ENCODE results near the gene SUSD6.
"Not testable (repeated sequence)": the region's sequence is repeated elsewhere in the genome, so short reads cannot be mapped to it uniquely, and the experiment has no call there.

The SUSD6 gene

GRCh38 chr14:69719501-69719951, 108.1 kb downstream of the SUSD6 start:
- peak; percentile 50 for DNase-seq

GRCh38 chr14:69720912-69721311, 109.5 kb downstream of the SUSD6 start:
- no peak for DNase-seq

GRCh38 chr14:69726761-69727511, 115.5 kb downstream of the SUSD6 start:
- DNase-seq = peak; percentile 76

DNA sequence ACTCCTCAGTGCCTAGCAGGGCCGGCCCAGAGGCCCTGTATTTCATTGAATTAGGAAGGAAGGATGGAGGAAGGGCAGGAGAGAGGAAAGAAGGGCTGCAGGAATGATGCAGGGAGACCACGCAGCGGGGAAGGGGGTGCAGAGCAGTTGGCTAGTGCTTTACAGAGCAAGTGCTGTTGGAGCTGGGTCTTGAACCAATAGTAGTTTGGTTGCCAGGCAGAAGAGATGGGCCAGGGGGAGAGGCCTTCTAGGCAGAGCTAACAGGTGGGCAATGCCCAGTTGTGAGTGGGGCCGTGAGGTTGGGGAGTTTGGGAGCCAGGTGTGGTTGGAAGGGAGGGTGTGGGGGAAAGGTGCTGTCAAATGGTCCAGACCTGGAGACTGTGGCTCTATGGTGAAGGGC, 116.5 kb downstream of the SUSD6 start:
- DNase-seq = no peak

DNA sequence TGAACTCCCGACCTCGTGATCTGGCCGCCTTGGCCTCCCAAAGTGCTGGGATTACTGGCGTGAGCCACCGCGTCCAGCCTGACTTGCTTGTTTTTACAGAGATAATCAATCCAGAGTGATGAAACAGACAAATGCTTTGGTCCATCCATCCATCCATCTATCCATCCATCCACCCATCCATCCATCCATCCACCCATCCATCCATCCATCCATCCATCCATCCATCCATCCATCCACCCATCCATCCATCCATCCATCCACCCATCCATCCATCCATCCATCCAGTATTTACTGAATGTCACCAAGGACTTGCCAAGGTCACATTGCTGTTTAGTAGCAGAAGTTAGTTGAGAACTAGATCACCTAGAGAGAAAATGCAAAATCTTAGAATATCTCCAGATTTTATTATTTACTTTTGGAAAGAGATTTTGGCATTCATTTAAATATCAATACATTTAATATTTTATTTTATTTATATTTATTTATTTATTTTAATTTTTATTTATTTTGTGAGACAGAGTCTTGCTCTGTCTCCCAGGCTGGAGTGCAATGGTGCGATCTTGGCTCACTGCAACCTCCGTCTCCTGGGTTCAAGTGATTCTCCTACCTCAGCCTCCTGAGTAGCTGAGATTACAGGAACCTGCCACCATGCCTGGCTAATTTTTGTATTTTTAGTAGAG, 120.7 kb downstream of the SUSD6 start:
- DNase-seq = not testable (repeated sequence)

GRCh38 chr14:69736405-69736804, 125.0 kb downstream of the SUSD6 start:
- DNase-seq = not testable (repeated sequence)

GRCh38 chr14:69741055-69741454, 129.7 kb downstream of the SUSD6 start:
- no peak for DNase-seq

DNA sequence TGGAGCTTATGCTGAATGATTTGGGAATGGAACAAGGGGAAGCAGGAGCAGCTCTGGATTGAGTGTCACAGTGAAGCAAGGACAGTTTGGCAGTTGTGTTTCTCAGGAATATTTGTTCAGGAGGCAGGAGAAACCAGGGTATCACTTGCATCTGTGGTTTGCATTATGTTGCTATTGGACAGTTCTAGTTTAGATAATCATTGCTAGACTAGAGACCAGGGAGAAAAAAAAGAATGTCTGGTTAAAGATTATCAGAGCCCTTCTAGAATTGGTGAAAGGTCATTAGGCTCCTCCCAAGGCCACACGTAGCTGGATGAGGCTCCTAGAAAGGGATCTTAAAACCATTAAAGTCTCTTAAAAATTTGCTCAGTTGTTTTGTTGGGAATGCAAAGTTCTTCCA, 138.6 kb downstream of the SUSD6 start:
- DNase-seq = no peak

GRCh38 chr14:69750495-69750894, 139.1 kb downstream of the SUSD6 start:
- DNase-seq = no peak

GRCh38 chr14:69752773-69753172, 141.4 kb downstream of the SUSD6 start:
- no peak for DNase-seq

DNA sequence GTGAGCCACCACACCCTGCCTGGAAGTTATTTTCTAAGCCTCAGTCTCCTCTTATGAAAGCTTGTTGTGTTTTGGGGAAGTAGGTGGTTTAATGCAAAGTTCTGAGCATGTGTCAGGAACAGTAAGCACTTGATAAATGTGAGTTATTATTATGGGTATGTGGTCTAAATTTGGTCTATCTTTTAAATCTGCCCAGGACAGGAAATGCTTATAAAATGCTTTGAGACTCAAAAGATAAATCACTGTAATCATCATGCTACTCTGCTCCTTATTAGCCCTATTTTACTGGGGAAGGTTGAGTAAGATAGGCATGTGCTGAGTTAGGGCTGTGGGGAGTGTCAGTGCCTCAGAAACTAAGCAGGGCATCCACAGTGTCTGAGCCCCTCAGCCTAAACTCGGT, 142.5 kb downstream of the SUSD6 start:
- DNase-seq = no peak

DNA sequence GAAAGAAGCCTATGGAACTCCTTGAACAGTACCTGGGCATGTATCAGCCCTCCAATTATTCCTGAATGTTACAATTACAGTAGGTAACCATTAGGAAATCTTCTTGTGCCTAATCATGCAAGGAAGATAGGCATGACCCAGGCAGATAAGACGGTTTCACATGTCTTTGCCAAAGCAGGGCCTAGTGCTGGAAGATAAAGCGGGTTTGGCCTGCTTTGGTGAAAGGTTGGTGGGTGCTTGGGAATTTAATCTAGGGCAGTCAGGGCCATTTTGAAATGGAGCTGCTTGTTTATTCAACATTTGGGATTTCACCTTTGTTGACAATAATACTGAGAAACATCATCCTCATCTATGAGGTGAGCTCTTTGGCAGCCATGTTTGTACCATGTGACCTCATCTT, 143.1 kb downstream of the SUSD6 start:
- DNase-seq = no peak

DNA sequence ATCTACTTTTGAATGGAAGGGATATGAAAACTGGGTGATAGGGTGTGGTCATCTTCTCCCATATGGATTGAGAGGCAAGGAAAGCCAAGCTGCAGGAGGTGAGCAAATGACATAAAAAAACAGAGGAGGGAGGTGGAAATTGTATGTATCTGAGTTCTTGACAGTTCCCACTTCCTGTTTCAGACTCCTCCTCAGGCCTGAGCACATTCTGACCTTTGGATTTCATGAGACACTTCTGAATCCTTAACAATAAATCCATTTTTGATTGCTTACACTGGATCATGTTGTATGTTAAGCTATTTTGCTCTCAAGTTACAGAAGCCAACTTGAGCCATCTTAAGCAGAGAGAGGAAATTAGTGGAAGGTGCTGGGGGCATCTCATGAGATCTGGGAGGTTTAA, 143.9 kb downstream of the SUSD6 start:
- DNase-seq = no peak

GRCh38 chr14:69755784-69756183, 144.4 kb downstream of the SUSD6 start:
- no peak for DNase-seq

DNA sequence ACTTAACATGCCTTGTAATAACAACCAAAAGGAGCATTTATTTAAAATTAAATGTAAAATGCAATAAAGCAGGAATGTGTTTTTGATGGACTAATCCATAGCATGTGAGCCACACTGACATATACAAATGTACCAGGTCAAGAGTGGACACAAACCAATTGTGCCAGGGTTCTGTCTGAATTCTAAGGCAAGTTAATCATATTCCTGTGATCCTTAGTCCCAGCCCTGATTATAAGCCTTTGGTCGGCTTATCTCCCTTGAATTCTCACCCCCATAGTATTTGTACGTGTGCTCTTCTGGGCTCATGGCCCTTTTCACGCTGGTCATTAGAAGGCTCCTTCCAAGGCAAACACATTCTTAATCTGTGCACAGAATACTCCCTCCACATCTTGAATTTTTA, 144.9 kb downstream of the SUSD6 start:
- DNase-seq = no peak

- DNase-seq = no peak
Observed at GRCh38 chr14:69760810-69761209, 149.4 kb downstream of the SUSD6 start.

DNA sequence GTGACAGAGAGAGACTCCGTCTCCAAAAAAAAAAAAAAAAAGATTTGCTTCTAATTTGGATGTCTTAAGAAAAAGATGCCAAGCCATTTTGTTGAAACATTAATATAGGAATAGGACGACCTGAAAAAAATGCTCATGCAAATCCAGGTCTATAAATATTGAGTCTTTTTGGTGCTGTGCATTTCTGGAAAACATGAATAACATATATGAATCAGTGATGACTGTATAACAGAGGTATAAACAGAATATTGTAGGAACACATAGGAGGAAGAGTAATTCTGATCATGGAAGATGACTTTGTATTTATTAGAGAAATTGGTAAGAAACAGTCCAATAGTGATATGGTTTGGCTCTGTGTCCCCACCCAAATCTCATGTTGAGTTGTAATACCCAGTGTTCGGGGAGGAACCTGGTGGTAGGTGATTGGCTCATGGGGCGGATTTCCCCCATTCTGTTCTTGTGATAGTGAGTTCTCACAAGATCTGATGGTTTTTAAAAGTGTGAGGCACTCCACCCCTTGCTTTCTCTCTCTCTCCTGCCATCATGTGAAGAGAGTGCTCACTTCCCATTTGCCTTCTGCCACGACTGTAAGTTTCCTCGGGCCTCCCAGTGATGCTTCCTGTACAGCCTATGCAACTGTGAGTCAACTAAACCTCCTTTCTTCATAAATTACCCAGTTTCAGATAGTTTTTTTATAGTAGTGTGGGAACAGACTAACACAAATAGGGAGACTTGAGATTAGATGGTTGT, 152.5 kb downstream of the SUSD6 start:
- DNase-seq = peak; percentile 29

Measured in CD4-positive, alpha-beta T cell treated with Interferon gamma for 1 hour (primary cell).